GM23338 (cell line): ENCODE measurements around the gene ADGRD1. TPM values are rescaled to one million over a fixed set of nuclear protein-coding genes. Genes with fewer than 3 reads are reported as not detected.

Experiments used
- ATAC-seq: fragments of 200-7000 bp; cut with Tn5 transposase; 3 replicates; pipeline ENCODE4 v1.9.1; 2020
- DNase-seq: peaks from one replicate; pipeline ENCODE4 v3.0.0-alpha.2; 2015; ENCODE audit warnings: low spot score
- H2AFZ ChIP-seq: fragments of 200-600 bp; sonication (generic); 2 replicates; pipeline ENCODE4 v1.8.0; 2016; ENCODE audit warnings: antibody characterized with exemption, mild to moderate bottlenecking, moderate library complexity
- H3F3A ChIP-seq: fragments of 200-600 bp; sonication (generic); replicated peaks from 2 replicates; pipeline ENCODE4 v1.8.0; 2017; ENCODE audit warnings: antibody characterized with exemption, mixed run types, low read depth
- H3K27ac ChIP-seq: fragments of 200-600 bp; sonication (generic); 2 replicates; pipeline ENCODE4 v1.6.1; 2016; ENCODE audit warnings: low read depth
- H3K27me3 ChIP-seq: fragments of 200-600 bp; sonication (generic); 2 replicates; pipeline ENCODE4 v1.8.0; 2016; ENCODE audit warnings: mild to moderate bottlenecking, mixed run types, moderate library complexity; ENCODE audit not compliant: insufficient read depth
- H3K36me3 ChIP-seq: fragments of 200-600 bp; sonication (generic); 2 replicates; pipeline ENCODE4 v1.8.0; 2016; ENCODE audit warnings: mild to moderate bottlenecking; ENCODE audit not compliant: insufficient read depth
- H3K4me1 ChIP-seq: fragments of 200-600 bp; sonication (generic); 2 replicates; pipeline ENCODE4 v1.8.0; 2016; ENCODE audit warnings: mild to moderate bottlenecking, moderate library complexity; ENCODE audit not compliant: insufficient read depth
- H3K4me2 ChIP-seq: fragments of 200-600 bp; sonication (generic); 2 replicates; pipeline ENCODE4 v1.7.1; 2017; ENCODE audit warnings: mixed run types
- H3K4me3 ChIP-seq: fragments of 200-600 bp; sonication (generic); 2 replicates; pipeline ENCODE4 v1.6.1; 2016; ENCODE audit warnings: mixed run types
- H3K79me2 ChIP-seq: fragments of 200-600 bp; sonication (generic); replicated peaks from 2 replicates; pipeline ENCODE4 v1.8.0; 2017; ENCODE audit warnings: mild to moderate bottlenecking; ENCODE audit not compliant: insufficient read depth
- H3K9me2 ChIP-seq: fragments of 200-600 bp; sonication (generic); 2 replicates; pipeline ENCODE4 v1.8.0; 2017; ENCODE audit not compliant: insufficient read depth
- H4K20me1 ChIP-seq: fragments of 200-600 bp; sonication (generic); replicated peaks from 2 replicates; pipeline ENCODE4 v1.8.0; 2017; ENCODE audit warnings: mild to moderate bottlenecking; ENCODE audit not compliant: insufficient read depth
- H3K27ac Mint-ChIP-seq: 2 replicates; pipeline ENCODE4 v1.8.0; 2020; ENCODE audit warnings: inconsistent platforms, mild to moderate bottlenecking, moderate library complexity, mixed read lengths
- H3K27me3 Mint-ChIP-seq: 3 replicates; pipeline ENCODE4 v1.8.0; 2022; ENCODE audit warnings: low read depth, mild to moderate bottlenecking, moderate library complexity, mixed read lengths, inconsistent platforms; ENCODE audit not compliant: insufficient read depth, poor library complexity
- H3K36me3 Mint-ChIP-seq: 3 replicates; pipeline ENCODE4 v1.8.0; 2021; ENCODE audit warnings: low read depth, mild to moderate bottlenecking, inconsistent platforms, moderate library complexity, mixed read lengths
- H3K4me1 Mint-ChIP-seq: 3 replicates; pipeline ENCODE4 v1.8.0; 2020; ENCODE audit warnings: mild to moderate bottlenecking, inconsistent platforms, mixed read lengths
- H3K4me3 Mint-ChIP-seq: 3 replicates; pipeline ENCODE4 v1.8.0; 2021; ENCODE audit warnings: moderate library complexity, mild to moderate bottlenecking, inconsistent platforms, mixed read lengths
- H3K9me3 Mint-ChIP-seq: 3 replicates; pipeline ENCODE4 v1.8.0; 2020; ENCODE audit warnings: moderate library complexity, mild to moderate bottlenecking, inconsistent platforms, mixed read lengths
- CREB1 ChIP-seq: fragments of 250-450 bp; sonication (Bioruptor Pico); IDR thresholded peaks from 2 replicates; pipeline ENCODE4 v1.5.0; 2020; ENCODE audit warnings: low read depth, mild to moderate bottlenecking, moderate library complexity
- CTCF ChIP-seq, 2 experiments: fragments of 200-600 bp in 1 of 2; sonication (generic) in 1 of 2; conservative IDR thresholded peaks; 2 replicates each; pipeline versions ENCODE4 v1.5.1 to v1.6.1; 2016 to 2017; ENCODE audit warnings: antibody characterized with exemption in 2 of 2, low read depth in 2 of 2, mild to moderate bottlenecking in 2 of 2, moderate library complexity in 1 of 2
- EZH2 ChIP-seq: fragments of 200-600 bp; sonication (generic); IDR thresholded peaks from one replicate; pipeline ENCODE4 v1.8.0; 2017; ENCODE audit warnings: antibody characterized with exemption, mild to moderate bottlenecking, low read depth; ENCODE audit not compliant: unreplicated experiment
- EZH2phosphoT487 ChIP-seq: fragments of 200-600 bp; sonication (generic); IDR thresholded peaks from one replicate; pipeline ENCODE4 v1.8.1; 2018; ENCODE audit warnings: antibody characterized with exemption; ENCODE audit not compliant: unreplicated experiment
- JUNB ChIP-seq: IDR thresholded peaks from one replicate; pipeline ENCODE4 v1.6.1; 2016; ENCODE audit warnings: antibody characterized with exemption; ENCODE audit not compliant: unreplicated experiment
- NANOG ChIP-seq: IDR thresholded peaks from 2 replicates; pipeline ENCODE4 v1.6.1; 2016; ENCODE audit warnings: antibody characterized with exemption, borderline replicate concordance
- POLR2AphosphoS5 ChIP-seq: IDR thresholded peaks from 2 replicates; pipeline ENCODE4 v1.6.1; 2016; ENCODE audit warnings: antibody characterized with exemption, low read depth
- STAT1 ChIP-seq: IDR thresholded peaks from one replicate; pipeline ENCODE4 v1.6.1; 2016; ENCODE audit warnings: antibody characterized with exemption; ENCODE audit not compliant: unreplicated experiment
- ZNF114 ChIP-seq: fragments of 250-450 bp; sonication (Bioruptor Pico); IDR thresholded peaks from 2 replicates; pipeline ENCODE4 v1.5.0; 2020; ENCODE audit warnings: mild to moderate bottlenecking, moderate library complexity
- ZNF331 ChIP-seq: fragments of 250-450 bp; sonication (Bioruptor Pico); IDR thresholded peaks from 2 replicates; pipeline ENCODE4 v1.5.0; 2020; ENCODE audit warnings: low read depth, mild to moderate bottlenecking, moderate library complexity
- ZNF462 ChIP-seq: fragments of 250-450 bp; sonication (Bioruptor Pico); IDR thresholded peaks from 2 replicates; pipeline ENCODE4 v1.5.0; 2020; ENCODE audit warnings: mild to moderate bottlenecking, moderate library complexity
- polyA plus RNA-seq: library from polyadenylated mRNA; unstranded; fragments of >200 nt; fragmentation: Nextera tagmentation; extraction: Ambion mirVana; gene quantifications from 2 replicates; pipeline ENCODE4 v1.2.1, GENCODE V29; 2016
- total RNA-seq: library from RNA; depleted of rRNA; stranded (reverse); fragments of >200 nt; shearing (Covaris generic); gene quantifications from 2 replicates; pipeline ENCODE4 v1.2.3, GENCODE V29; 2014
- TF ChIP-seq, protein P1 (sequence below): IDR thresholded peaks from 2 replicates; pipeline ENCODE4 v1.6.1; 2016; ENCODE audit warnings: antibody characterized with exemption
- TF ChIP-seq, protein P2 (sequence below): IDR thresholded peaks from one replicate; pipeline ENCODE4 v1.6.1; 2018; ENCODE audit warnings: antibody characterized with exemption; ENCODE audit not compliant: unreplicated experiment

Gene ADGRD1
- total and polyA plus RNA-seq, 2 experiments from 2014 or later = 1.4 TPM; not detected in 1

DNA sequence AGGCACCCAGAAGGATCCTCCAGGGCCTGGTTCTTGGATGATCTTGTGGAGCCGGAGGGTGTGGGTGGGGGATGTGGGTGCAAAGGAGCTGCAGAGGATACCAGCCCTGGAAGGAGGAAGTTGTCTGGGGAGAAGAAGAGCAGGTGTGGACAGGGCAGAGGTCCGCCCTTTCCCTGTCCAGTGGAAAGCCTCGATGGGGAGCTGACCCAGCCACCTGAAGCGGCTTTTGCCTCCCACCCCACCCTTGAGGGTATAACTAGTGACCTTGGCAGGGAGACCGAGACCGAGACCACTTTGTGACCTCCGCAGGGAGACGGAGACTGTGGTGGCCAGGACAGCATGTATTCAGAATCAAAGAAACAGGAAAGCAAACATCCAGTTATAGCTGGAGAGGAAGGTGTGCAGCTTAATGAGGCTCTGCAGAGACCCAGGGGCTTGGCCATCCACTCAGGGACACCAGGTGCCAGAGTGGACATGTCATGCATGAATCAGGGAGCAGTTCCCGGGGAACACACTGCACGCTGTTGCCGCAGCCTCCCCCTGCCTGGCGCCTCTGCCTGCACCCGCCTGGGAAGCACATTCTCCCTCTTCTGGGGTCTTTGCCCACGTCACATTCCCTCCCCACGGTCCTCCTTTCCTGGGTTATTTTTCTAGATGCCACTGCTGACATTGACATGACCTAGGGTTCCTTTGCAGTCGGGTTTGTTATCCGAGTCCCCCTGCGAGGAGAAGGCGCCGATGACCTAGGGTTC lies 87.7 kb downstream of the ADGRD1 start:
- Histone ChIP-seq H3K27ac (no peak overlapping the region), H3K9me2 (no peaks in the 10 kb centered on the region), H3K79me2 (no peaks in the 10 kb centered on the region), H3K4me3 (no peak overlapping the region), H3F3A (no peaks in the 10 kb centered on the region), H2AFZ (no peak overlapping the region), H3K36me3 (no peaks in the 10 kb centered on the region), H3K4me2 (no peak overlapping the region), H3K27me3 (no peaks in the 10 kb centered on the region), H4K20me1 (no peaks in the 10 kb centered on the region), H3K4me1 (no peaks in the 10 kb centered on the region)
- Mint-ChIP-seq H3K27me3 (peaks cover 5% of the 10 kb centered on the region), H3K36me3 (peaks cover 13% of the 10 kb centered on the region), H3K4me1 (no peaks in the 10 kb centered on the region; the same call in 2 of the 3 replicates), H3K4me3 (no peak overlapping the region), H3K9me3 (peaks cover 17% of the 10 kb centered on the region), H3K27ac (no peak overlapping the region; the same call in 1 of the 2 replicates)
- ATAC-seq (no peak), DNase-seq (no peak)
- no peak for TF ChIP-seq EZH2
- no peak for TF ChIP-seq EZH2phosphoT487
- TF ChIP-seq ZNF114 (CRISPR knock-in tag) = no peak
- TF ChIP-seq CREB1 (CRISPR knock-in tag) = no peak
- TF ChIP-seq, protein P1, sequence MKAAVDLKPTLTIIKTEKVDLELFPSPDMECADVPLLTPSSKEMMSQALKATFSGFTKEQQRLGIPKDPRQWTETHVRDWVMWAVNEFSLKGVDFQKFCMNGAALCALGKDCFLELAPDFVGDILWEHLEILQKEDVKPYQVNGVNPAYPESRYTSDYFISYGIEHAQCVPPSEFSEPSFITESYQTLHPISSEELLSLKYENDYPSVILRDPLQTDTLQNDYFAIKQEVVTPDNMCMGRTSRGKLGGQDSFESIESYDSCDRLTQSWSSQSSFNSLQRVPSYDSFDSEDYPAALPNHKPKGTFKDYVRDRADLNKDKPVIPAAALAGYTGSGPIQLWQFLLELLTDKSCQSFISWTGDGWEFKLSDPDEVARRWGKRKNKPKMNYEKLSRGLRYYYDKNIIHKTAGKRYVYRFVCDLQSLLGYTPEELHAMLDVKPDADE = no peak
- no peak for TF ChIP-seq STAT1
- TF ChIP-seq NANOG = no peak
- TF ChIP-seq, protein P2, sequence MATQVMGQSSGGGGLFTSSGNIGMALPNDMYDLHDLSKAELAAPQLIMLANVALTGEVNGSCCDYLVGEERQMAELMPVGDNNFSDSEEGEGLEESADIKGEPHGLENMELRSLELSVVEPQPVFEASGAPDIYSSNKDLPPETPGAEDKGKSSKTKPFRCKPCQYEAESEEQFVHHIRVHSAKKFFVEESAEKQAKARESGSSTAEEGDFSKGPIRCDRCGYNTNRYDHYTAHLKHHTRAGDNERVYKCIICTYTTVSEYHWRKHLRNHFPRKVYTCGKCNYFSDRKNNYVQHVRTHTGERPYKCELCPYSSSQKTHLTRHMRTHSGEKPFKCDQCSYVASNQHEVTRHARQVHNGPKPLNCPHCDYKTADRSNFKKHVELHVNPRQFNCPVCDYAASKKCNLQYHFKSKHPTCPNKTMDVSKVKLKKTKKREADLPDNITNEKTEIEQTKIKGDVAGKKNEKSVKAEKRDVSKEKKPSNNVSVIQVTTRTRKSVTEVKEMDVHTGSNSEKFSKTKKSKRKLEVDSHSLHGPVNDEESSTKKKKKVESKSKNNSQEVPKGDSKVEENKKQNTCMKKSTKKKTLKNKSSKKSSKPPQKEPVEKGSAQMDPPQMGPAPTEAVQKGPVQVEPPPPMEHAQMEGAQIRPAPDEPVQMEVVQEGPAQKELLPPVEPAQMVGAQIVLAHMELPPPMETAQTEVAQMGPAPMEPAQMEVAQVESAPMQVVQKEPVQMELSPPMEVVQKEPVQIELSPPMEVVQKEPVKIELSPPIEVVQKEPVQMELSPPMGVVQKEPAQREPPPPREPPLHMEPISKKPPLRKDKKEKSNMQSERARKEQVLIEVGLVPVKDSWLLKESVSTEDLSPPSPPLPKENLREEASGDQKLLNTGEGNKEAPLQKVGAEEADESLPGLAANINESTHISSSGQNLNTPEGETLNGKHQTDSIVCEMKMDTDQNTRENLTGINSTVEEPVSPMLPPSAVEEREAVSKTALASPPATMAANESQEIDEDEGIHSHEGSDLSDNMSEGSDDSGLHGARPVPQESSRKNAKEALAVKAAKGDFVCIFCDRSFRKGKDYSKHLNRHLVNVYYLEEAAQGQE = no peak
- TF ChIP-seq POLR2AphosphoS5 = no peak
- TF ChIP-seq CTCF (conservative IDR thresholded peaks at IDR 0.05; ENCODE audit: low read depth in 2 of 2) = no peak
- TF ChIP-seq ZNF462 = no peak
- no peak for TF ChIP-seq JUNB
- TF ChIP-seq ZNF331 (CRISPR knock-in tag) = no peak
